Left cardiac atrium (tissue), 4 donors: Measurements from ENCODE around the gene KAZN. TPM values are rescaled to one million over a fixed set of nuclear protein-coding genes. Genes with fewer than 3 reads are reported as not detected.
A peak's percentile ranks its signal among the peaks of the same experiment; 100 is the strongest.

ENCODE experiments used
- ATAC-seq, 2 donors: fragments of 200-7000 bp; cut with Tn5 transposase; one replicate each; pipeline ENCODE4 v1.9.1; 2020; ENCODE audit warnings: mild to moderate bottlenecking in 2 of 2, moderate library complexity in 2 of 2
- DNase-seq: peaks from one replicate; pipeline ENCODE4 v3.0.0-alpha.2; 2020
- intact Hi-C, 2 donors: fragments of 100-400 bp; cut with DNase I; formaldehyde crosslinking; loops; one replicate each; pipeline versions ENCODE4 v1.14.1 to v1.15.1; 2022 to 2023
- total RNA-seq, 2 donors: library from RNA; stranded (reverse); fragmentation: NEBNext Ultra II Directional; extraction: Animal tissue kit (Norgen Biotek cat#: 25700); gene quantifications; one replicate each; pipeline ENCODE4 v1.2.1, GENCODE V29; 2021
- donor health status: DM: no; HTN: yes; CAD: no.
- donor health status: DM: no; HTN: yes; CAD: no; lungs with severe emphysema.
- donor health status: DM: yes; HTN: yes; CAD: no.
- donor health status: Dilated cardiomyopathy.

Gene KAZN
- total RNA-seq, 2 donors from 2014 or later: 12.6 to 15.7 TPM

GRCh38 chr1:14661222-14661621, 62.7 kb downstream of the KAZN start:
- ATAC-seq (peak; percentile 79 to 88), DNase-seq (no peak)
- intact Hi-C loops: no loop called here

GRCh38 chr1:14662116-14662515, 63.6 kb downstream of the KAZN start:
- intact Hi-C loops: no loop called here
- ATAC-seq (peak in 1 of 2 donors; percentile 67), DNase-seq (peak; percentile 50)

DNA sequence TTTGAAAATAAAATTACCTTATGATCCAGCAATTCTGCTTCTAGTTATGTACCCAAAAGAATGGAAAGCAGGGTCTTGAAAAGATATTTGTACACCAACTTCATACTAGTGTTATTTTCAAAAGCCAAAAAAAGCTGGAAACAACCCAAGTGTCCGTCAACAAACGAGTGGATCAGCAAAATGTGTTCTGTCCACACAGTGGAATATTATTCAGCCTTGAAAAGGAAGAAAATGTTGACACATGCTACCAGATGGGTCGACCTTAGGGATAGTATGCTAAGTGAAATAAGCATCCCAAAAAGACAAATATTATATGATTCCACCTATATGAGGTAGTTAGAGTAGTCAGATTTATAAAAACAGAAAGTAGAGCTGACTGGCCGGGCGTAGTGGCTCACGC, 65.3 kb downstream of the KAZN start:
- intact Hi-C loops: no loop called here
- ATAC-seq (no peak), DNase-seq (no peak)

DNA sequence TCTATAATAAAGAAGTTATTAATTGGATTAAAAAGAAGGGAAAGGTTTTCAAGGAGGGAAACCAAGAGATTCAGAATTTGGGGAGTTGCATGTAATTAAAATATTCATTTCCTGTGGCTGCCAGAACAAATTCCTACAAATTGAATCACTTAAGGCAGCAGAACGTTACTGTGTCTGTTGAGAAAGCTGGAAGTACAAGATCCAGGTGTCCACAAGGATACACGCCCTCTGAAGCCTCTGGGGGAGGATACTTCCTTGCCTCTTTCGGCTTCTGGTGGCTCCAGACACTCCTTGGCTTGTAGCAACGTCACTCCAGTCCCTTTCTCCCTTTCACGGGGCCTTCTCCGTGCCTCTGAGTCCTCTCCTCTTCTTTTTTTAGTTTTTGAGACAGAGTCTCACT, 67.9 kb downstream of the KAZN start:
- intact Hi-C loops: no loop called here
- DNase-seq (no peak), ATAC-seq (no peak)

GRCh38 chr1:14666962-14667650, 68.6 kb downstream of the KAZN start:
- intact Hi-C loops: no loop called here
- ATAC-seq: no peak

GRCh38 chr1:14667651-14667984, 69.1 kb downstream of the KAZN start:
- intact Hi-C loops: no loop called here

More at GRCh38 chr1:14666962-14667650, 68.6 kb downstream of the KAZN start:
- no peak for DNase-seq

DNA sequence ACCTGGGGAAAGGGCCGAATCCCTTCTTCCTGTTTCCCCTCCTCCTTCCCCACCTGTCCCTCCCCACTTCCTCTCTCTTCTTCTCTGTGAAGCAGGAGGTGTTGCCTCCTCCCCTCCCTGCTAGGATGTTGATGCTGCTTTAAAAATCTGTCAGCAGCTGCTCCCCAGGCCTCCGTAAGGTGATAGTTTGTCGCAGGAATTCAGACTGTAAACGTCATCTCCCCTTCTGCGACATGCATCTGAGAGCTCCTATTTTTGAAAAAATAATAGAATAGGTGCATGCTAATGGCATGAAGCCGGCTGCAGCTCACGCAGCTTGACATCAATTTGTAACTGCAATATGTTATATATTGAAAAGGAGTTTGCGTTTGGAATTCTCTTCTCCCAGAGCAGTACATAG, 70.1 kb downstream of the KAZN start:
- intact Hi-C loops: no loop called here
- no peak for DNase-seq
- no peak for ATAC-seq

More at GRCh38 chr1:14667651-14667984, 69.1 kb downstream of the KAZN start:
- ATAC-seq: no peak
- no peak for DNase-seq

DNA sequence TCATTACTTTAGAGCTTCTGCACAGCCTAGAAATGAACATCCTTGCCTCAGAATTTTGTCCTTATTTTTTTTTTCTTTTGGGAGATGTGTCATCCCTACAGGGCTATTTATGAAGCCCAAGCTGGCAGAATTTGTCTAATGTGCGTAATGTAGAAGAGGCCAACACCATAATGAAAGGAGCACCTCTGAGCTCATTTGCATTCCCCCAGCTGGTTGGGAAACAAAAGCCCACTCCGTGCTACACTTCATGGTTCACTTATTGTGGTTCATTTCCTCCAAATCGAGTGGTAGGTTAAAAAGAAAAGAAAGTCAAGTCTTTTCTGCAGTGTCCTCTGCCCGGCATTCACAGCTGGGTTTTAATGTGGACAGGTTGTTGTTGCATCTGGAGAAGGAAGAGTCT, 73.5 kb downstream of the KAZN start:
- DNase-seq (no peak), ATAC-seq (no peak)
- intact Hi-C loops: no loop called here

- intact Hi-C loops: no loop called here
- no peak for ATAC-seq
- no peak for DNase-seq
These were observed 75.5 kb downstream of the KAZN start for GRCh38 chr1:14674030-14674429.

DNA sequence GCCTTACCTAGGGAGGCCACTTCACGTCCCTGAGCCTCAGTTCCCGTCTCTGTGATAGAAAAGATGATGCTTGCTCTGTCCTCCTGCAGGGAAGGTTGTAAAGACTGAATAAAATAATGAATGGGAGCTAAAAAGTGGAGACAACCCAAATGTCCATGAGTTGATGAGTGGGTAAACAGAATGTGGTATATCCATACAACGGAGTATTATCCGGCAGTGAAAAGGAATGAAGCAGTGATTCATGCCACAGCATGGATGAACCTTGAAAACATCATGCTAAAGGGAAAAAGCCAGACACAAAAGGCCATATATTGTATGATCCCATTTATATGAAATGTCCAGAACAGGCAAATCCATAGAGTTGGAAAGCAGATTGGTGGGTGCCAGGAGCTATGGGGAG, 77.9 kb downstream of the KAZN start:
- no peak for DNase-seq
- intact Hi-C loops: no loop called here
- no peak for ATAC-seq

- intact Hi-C loops: no loop called here
- ATAC-seq (peak; percentile 59 to 79), DNase-seq (no peak)
These were observed 78.9 kb downstream of the KAZN start for GRCh38 chr1:14677292-14677971.

DNA sequence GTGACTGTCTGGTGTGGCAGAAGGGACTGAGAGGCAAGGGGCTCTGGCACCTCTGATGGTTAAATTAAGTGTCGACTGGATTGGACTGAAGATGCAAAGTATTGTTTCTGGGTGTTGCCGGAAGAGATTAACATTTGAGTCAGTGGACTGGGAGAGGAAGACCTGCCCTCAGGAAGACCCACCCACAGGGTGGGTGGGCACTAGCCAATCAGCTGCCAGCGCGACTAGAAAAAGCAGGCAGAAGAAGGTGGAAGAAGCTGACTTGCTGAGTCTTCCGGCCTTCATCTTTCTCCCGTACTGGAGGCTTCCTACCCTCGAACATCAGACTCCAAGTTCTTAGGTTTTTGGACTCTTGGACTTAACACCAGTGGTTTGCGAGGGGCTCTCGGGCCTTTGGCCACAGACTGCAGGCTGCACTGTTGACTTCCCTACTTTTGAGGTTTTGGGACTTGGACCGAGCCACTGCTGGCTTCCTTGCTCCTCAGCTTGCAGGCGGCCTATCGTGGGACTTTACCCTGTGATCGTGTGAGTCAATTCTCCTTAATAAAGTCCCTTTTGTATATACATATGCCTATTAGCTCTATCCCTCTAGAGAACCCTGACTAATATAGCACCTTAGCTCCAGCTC, 79.6 kb downstream of the KAZN start:
- DNase-seq (no peak), ATAC-seq (no peak)
- intact Hi-C loops: no loop called here

DNA sequence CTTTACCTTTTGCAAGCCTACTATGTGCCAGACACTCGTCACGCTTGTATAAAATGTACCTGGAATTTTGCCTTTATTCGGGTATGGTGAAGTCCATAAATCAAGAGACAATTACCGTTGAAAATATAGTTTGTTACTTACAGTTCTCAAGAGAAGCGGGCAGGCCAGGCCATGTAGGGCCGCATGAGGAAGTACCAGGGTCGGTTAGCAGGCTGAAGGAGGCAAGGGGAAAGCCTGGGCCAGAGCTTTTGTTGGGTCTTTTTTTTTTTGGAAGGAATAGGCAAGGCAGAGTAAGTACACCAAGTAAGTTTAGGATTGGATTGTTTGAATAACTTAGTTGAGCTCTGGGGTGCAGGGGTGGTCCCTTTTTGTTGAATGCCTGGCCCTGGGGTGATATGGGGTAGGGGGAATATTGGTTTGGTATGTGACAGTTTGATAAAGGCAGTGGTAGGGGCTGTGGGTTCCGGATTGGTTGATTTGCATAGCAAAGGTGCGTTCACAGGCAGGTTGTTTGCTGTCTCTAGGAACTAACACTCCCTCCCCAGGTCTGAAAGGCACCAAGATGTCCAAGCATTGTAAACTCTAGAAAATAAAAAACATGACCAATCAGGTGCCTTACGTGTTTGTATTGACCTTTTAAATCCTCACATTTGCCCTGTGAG, 80.7 kb downstream of the KAZN start:
- no peak for DNase-seq
- no peak for ATAC-seq

DNA sequence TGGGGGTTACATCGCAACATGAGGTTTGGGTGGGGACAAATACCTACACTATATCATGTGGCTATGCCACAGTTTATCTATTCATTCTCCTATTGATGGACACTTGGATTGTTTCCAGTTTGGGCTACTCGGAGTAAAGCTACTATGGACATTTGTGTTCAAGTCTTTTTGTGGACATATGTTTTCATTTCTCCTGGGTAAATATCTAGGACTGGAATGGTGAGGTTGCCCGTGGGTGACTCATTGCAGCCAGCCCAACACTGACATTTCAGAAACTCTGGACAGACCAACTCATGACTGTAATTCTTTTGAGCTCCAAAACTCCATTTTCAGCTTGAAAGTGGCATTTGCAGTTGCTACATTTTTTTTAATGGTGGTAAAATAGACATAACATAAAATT, 82.7 kb downstream of the KAZN start:
- intact Hi-C loops: no loop called here
- DNase-seq (no peak), ATAC-seq (no peak)

More for the DNA sequence above, 80.7 kb downstream of the KAZN start:
- intact Hi-C loops: no loop called here

DNA sequence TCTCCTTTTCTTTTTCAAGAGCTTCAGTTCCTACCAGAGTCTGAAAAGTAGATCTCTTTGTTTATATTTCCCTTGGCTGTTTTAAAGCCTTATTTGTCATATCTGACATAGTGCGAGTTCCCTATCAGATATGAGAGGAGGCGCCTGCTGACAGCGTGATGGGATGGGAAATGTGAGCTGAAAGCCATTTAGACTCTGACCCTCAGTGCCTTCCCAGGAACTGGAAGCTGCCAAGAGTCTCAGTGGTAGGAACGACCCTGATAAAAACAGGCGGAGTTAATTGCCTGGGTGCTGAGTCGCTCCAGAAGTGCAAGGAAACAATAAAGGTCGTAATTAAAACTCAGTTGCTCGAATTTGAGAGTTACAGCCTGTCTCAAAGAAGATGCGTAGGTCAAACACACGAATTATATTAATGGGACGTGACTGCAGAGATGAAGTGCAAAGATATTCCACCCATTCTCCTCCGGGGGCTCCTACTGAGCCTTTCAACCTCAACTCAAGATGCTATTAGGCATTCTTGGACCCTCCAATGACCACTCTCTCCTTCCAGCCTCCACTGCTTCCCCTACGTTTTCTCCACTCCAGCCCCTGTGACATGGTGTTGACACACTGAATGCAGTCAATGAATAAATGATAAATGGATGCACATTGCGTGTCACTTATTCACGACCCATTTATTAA, 84.6 kb downstream of the KAZN start:
- intact Hi-C loops: no loop called here
- no peak for DNase-seq
- no peak for ATAC-seq

GRCh38 chr1:14685078-14685477, 86.6 kb downstream of the KAZN start:
- intact Hi-C loops: no loop called here
- DNase-seq (no peak), ATAC-seq (no peak)

DNA sequence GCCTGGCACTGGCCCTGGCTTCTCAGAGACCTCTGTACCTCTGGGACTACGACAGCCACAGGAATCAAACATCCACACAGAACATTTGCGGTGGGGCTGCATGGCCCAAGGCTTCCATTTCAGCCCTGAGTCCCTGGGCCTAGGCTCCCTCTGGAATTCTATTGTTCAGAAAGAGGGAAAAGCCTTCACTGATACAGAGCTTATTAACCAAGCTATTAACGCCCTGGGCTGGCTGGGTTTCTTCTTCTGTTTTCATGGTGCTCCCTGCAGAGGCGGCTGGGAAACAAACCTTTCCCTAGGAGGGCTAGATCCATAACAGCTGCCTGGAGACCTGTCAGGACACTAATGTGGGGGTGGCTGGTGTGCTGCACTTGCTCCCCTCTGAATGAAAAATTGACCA, 88.2 kb downstream of the KAZN start:
- no peak for DNase-seq
- intact Hi-C loops: no loop called here
- no peak for ATAC-seq

- intact Hi-C loops: no loop called here
- ATAC-seq (no peak), DNase-seq (no peak)
These were observed 88.7 kb downstream of the KAZN start for GRCh38 chr1:14687147-14687546.

DNA sequence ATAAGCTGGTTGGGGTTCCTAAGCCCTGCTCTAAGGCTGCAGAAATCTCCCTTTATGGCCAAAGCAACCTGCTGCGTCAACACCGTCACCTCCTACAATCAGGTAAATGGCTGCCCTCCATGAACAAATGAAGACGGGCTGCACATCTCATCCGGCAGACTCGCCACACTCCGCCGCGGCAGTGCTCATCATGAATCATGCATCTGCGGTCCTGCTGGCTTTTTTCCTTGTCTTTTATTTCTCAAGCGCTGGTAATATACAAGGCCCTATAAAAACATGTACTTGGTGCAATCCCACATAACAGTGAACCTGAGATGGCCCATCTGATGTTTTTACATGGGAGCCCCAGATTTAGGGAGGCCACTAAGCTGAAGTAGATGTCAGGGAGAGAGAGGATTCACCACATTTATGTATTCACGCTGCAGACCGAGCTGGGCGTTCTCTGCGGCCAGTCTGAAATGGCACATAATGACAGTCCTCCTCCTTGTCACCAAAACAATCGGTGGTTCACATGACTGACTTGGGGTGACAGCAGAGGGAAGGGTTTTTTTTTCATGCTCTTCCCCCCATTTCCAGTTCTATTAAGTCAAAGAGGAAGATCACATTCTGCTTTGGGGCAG, 91.6 kb downstream of the KAZN start:
- no peak for DNase-seq
- intact Hi-C loops: no loop called here
- ATAC-seq: no peak
